K562 (cell line): ENCODE results near the gene CTSZ. TPM values are rescaled to one million over a fixed set of nuclear protein-coding genes. Genes with fewer than 3 reads are reported as not detected.

ENCODE experiments used
- ADNP ChIP-seq: fragments of 200-800 bp; sonication (Bioruptor generic); IDR thresholded peaks from 2 replicates; pipeline ENCODE4 v1.6.1; 2016; ENCODE audit warnings: missing genetic modification characterization, missing compliant biosample characterization
- ETS2 ChIP-seq: IDR thresholded peaks from 2 replicates; pipeline ENCODE4 v1.6.1; 2016; ENCODE audit warnings: borderline replicate concordance, missing genetic modification characterization, mild to moderate bottlenecking, moderate library complexity, missing compliant biosample characterization; ENCODE audit not compliant: poor library complexity, severe bottlenecking
- FOXA1 ChIP-seq: fragments of 450-650 bp; IDR thresholded peaks from 2 replicates; pipeline ENCODE4 v1.6.1; 2016; ENCODE audit warnings: mild to moderate bottlenecking, borderline replicate concordance
- MCM7 ChIP-seq, 2 experiments: fragments of 450-650 bp; IDR thresholded peaks; 2 replicates each; pipeline ENCODE4 v1.6.1; 2016 to 2018
- NFIC ChIP-seq: fragments of 450-650 bp; IDR thresholded peaks from 2 replicates; pipeline ENCODE4 v1.6.1; 2017; ENCODE audit warnings: mild to moderate bottlenecking, inconsistent platforms
- NR3C1 ChIP-seq: sonication (generic); formaldehyde crosslinking; IDR thresholded peaks from 2 replicates; pipeline ENCODE4 v1.8.1; 2022; ENCODE audit warnings: missing genetic modification reagents
- PHF20 ChIP-seq: fragments of 450-650 bp; IDR thresholded peaks from 2 replicates; pipeline ENCODE4 v1.6.1; 2018; ENCODE audit not compliant: partially characterized antibody
- SLC30A9 ChIP-seq: fragments of 250-450 bp; sonication (Bioruptor Pico); IDR thresholded peaks from 2 replicates; pipeline ENCODE4 v1.8.0; 2022; ENCODE audit warnings: mild to moderate bottlenecking, moderate library complexity
- SMARCA4 ChIP-seq: fragments of 450-650 bp; IDR thresholded peaks from 2 replicates; pipeline ENCODE4 v1.6.1; 2016
- ZFP30 ChIP-seq: fragments of 250-450 bp; sonication (Bioruptor Pico); IDR thresholded peaks from 2 replicates; pipeline ENCODE4 v1.8.0; 2022; ENCODE audit warnings: moderate library complexity, mild to moderate bottlenecking, inconsistent platforms, borderline replicate concordance
- ZNF395 ChIP-seq: fragments of 200-800 bp; sonication (Bioruptor generic); IDR thresholded peaks from 2 replicates; pipeline ENCODE4 v1.6.1; 2017; ENCODE audit warnings: missing genetic modification characterization, missing compliant biosample characterization
- ZNF518B ChIP-seq: fragments of 250-450 bp; sonication (Bioruptor Pico); IDR thresholded peaks from 2 replicates; pipeline ENCODE4 v1.5.0; 2021; ENCODE audit warnings: mild to moderate bottlenecking, moderate library complexity
- ZNF76 ChIP-seq: fragments of 250-450 bp; sonication (Bioruptor Pico); IDR thresholded peaks from 2 replicates; pipeline ENCODE4 v1.4.0; 2020; ENCODE audit warnings: mild to moderate bottlenecking, moderate library complexity, borderline replicate concordance
- polyA plus RNA-seq, 8 experiments: library from polyadenylated mRNA; depleted of rRNA in 4 of 8; stranded (reverse) in 5 of 8; unstranded in 3 of 8; fragments of >200 nt; fragmentation: Nextera tagmentation in 2 of 8; fragmentation: Illumina TruSeq in 1 of 8; extraction: Ambion mirVana in 2 of 8; extraction: Trizol in 1 of 8; gene quantifications; 2 replicates each; pipeline versions ENCODE4 v1.2.1 to v1.2.3, GENCODE V29; 2011 to 2014; ENCODE audit warnings: inconsistent platforms in 1 of 8, missing spikeins in 1 of 8
- total RNA-seq, 7 experiments: library from RNA; depleted of rRNA in 6 of 7; stranded (reverse); fragments of >200 nt in 6 of 7; fragmentation: Illumina TruSeq in 2 of 7; extraction: Trizol in 2 of 7; gene quantifications; 2 replicates each; pipeline versions ENCODE4 v1.2.1 to v1.2.3, GENCODE V29; 2011 to 2021; ENCODE audit warnings: low replicate concordance in 1 of 7
- TF ChIP-seq, protein P1 (sequence below): IDR thresholded peaks from 2 replicates; pipeline ENCODE4 v1.6.1; 2014; ENCODE audit warnings: antibody characterized with exemption
- TF ChIP-seq, protein P2 (sequence below): sonication (generic); formaldehyde crosslinking; IDR thresholded peaks from 2 replicates; pipeline ENCODE4 v1.8.0; 2022; ENCODE audit warnings: missing genetic modification reagents, mild to moderate bottlenecking, borderline replicate concordance

The CTSZ gene
- total and polyA plus RNA-seq, 9 of the 15 experiments (the other 6 are each of a cell fraction or from before 2014, with no cell fraction given), result 1.6 to 143 (median 82.8) TPM

DNA sequence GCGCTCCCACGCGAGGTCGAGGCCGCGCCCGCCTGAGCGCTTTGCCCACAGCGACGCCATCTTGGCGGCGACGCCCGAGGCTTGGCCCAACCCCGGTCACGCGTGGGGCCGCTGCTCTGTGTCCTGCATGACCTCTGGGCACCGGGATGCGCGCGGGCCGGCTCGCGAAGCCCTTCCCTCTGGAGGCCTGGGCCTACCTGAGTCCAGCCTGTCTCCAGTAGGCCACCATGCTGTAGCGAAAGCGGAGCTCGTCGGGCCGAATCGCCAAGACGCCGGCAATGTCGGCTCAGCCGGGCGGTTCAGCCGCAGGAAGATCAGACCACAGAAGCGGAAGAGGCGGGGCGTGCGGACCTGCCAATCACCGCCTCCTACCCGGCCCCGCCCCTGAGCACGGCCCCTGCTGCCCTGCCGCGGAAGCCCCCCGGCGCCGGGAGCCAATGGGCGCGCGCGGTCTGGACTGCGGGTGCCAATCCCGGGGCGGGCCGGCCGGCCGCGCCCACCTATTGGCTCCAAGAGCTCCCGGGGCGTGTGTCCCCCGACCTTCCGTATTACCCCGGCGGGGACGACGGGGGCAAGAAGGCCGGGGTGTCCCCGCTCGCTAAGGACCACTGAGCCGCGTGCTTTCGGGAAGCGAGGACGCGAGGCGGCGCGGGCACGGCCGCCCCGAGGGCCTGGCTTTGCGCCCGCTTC lies 25.1 kb upstream of the CTSZ start, which contains the start of gene ATP5F1E (continued):
- TF ChIP-seq, protein P1, sequence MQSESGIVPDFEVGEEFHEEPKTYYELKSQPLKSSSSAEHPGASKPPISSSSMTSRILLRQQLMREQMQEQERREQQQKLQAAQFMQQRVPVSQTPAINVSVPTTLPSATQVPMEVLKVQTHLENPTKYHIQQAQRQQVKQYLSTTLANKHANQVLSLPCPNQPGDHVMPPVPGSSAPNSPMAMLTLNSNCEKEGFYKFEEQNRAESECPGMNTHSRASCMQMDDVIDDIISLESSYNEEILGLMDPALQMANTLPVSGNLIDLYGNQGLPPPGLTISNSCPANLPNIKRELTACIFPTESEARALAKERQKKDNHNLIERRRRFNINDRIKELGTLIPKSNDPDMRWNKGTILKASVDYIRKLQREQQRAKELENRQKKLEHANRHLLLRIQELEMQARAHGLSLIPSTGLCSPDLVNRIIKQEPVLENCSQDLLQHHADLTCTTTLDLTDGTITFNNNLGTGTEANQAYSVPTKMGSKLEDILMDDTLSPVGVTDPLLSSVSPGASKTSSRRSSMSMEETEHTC, result peak; percentile 19; the same call in 1 of the 2 replicates
- TF ChIP-seq MCM7 (IDR thresholded peaks at IDR 0.05) (no peak), ZFP30 (no peak), ADNP (no peak), ZNF76 (peak; percentile 97), ZNF395 (CRISPR knock-in tag) (peak; percentile 99), SMARCA4 (no peak), NFIC (peak; percentile 66), NR3C1 (CRISPR knock-in tag) (no peak), FOXA1 (no peak), PHF20 (no peak), ZNF518B (no peak), ETS2 (peak; percentile 90), SLC30A9 (no peak; the same call in 1 of the 2 replicates)
- TF ChIP-seq, protein P2, sequence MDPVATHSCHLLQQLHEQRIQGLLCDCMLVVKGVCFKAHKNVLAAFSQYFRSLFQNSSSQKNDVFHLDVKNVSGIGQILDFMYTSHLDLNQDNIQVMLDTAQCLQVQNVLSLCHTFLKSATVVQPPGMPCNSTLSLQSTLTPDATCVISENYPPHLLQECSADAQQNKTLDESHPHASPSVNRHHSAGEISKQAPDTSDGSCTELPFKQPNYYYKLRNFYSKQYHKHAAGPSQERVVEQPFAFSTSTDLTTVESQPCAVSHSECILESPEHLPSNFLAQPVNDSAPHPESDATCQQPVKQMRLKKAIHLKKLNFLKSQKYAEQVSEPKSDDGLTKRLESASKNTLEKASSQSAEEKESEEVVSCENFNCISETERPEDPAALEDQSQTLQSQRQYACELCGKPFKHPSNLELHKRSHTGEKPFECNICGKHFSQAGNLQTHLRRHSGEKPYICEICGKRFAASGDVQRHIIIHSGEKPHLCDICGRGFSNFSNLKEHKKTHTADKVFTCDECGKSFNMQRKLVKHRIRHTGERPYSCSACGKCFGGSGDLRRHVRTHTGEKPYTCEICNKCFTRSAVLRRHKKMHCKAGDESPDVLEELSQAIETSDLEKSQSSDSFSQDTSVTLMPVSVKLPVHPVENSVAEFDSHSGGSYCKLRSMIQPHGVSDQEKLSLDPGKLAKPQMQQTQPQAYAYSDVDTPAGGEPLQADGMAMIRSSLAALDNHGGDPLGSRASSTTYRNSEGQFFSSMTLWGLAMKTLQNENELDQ (CRISPR knock-in tag), result no peak
